Activated CD8-positive, alpha-beta memory T cell treated with anti-CD3 and anti-CD28 coated beads for 1 hour (primary cell): ENCODE data around the gene SUCLG2.
"Not testable (repeated sequence)": the region's sequence is repeated elsewhere in the genome, so short reads cannot be mapped to it uniquely, and the experiment has no call there.

Experiments used
- DNase-seq, 2 donors: peaks; one replicate each; pipeline ENCODE4 v3.0.0-alpha.2; 2020; ENCODE audit warnings: low read depth in 1 of 2; ENCODE audit errors: extremely low read depth in 1 of 2

The SUCLG2 gene

DNA sequence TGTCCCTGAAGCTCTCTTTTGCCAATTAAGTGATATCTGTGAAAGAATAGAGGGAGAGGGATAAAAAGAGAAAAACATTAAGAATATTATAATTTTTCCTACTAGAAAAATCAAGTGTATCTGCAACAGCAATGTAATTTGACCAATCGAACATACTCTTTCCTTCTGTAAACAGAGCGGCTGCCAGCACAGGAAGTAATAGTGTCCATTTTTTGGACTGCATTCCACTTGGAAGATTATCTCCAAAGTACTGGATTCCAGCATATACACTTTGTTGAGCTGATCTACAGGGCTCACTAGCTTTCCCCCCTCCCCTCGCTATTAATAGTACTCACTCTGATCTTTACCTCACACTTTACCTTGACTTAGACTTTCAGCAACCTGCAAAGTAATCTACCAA is 90.4 kb downstream of the SUCLG2 start:
- DNase-seq = no peak

DNA sequence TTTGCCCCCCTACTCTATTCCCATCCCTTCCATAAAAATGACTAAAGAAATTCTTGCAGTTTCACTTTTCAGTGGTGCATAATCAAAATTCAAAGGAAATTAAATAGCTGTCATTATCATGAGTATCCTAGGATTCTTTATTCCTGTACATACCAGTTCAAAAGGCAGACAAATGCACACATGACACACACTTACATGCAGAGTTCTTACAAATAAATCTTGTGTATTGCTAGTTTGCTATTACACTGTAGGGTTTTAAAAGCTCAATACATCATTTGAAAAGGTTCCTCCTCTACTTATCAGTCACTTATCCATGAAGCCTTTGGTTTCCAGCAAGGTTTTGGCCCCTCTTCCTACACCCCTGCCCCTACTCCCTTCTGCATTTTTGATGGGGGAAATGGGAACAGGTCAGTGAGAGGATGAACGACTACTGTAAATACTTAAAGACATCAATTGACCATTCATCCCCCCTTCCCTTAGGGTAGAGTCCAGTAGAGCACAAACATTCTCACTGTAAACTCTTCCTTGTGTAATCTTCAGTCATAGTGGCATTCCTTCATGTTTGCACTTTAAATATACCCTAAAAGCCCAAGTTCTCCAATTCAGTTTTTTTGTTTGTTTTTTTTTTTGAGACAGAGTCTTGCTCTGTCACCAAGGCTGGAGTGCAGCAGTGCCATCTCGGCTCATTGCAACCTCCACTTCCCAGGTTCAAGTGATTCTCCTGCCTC is 92.6 kb downstream of the SUCLG2 start:
- DNase-seq = no peak

DNA sequence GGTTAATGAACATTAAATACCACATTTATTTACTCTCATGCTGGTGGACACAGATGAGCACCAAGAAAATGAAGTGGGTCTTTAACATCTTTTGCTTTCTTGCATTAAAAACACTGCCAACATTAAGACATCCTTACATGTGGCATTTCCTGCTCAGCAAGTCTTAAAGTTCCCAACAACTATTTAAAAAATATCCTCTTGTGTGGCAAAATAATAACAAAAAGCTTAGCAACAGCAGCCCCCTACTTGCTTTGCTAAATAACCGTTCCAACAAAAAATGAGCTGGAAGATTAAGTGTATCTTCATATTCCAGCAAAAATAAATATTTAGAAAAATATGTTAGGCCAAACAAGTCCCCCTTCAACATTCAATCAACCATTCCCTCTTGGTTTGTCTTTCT is 93.1 kb downstream of the SUCLG2 start:
- no peak for DNase-seq

DNA sequence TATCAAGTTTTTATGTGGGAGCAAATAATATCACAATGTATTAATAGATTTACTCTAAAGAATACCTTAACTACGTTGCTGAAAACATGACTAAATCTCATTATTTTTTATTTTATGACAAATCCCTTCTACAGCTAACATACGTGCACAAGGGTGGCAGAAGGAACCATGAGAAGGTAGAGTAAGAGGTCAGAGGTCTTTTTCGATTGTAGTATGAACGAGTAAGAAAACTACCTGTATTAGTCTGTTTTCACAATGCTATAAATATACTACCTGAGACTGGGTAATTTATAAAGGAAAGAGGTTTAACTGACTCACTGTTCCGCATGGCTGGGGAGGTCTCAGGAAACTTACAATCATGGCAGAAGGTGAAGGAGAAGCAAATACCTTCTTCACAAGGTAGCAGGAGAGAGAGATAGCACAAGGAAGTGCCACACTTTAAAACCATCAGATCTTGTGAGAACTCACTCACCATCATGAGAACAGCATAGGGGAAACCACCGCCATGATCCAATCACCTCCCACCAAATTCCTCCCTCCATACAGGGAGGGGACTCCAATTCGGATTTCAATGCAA is 95.3 kb downstream of the SUCLG2 start:
- DNase-seq = no peak

DNA sequence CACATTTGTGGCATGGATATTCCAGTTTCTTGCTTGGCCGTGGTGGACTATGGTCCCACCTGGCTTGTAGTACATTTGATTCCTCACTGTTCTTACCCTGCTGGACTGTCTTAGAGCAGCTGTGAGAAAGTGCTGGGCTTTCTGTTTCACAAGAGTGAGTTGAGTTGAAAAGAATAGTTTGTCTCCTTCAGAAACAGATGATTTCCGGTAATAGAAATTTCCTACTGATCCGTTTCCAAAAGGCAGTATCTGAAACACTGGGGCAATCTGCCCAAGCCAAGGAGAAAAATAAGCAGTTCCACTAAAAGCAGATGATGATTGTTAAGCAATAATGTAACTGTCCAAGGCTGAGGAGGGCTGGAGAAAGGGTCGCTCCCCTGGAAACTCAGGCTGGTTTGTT is 96.0 kb downstream of the SUCLG2 start:
- no peak for DNase-seq

DNA sequence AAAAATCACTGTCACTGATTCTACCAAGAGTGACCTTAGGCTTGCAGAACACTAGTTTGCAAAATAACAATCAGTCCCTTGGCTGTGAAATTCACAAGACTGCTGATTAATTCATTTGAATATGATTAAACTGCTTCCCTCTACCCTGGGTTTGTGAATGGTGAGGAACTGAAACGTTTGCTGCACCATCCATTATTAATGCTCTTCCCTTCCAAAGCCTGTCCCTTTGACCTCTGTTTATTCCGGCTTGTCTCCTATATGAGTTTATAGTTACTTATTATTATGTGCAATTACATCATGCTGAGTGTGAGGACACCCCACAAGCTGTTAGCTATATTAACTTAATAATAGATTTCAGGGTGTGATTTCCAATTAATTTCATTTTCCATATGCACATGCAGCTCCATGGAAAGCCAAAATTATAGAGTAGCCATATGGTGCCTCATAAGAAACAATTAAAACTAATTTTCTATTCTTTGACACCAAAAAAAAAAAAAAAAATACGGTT is 96.5 kb downstream of the SUCLG2 start:
- DNase-seq = no peak

DNA sequence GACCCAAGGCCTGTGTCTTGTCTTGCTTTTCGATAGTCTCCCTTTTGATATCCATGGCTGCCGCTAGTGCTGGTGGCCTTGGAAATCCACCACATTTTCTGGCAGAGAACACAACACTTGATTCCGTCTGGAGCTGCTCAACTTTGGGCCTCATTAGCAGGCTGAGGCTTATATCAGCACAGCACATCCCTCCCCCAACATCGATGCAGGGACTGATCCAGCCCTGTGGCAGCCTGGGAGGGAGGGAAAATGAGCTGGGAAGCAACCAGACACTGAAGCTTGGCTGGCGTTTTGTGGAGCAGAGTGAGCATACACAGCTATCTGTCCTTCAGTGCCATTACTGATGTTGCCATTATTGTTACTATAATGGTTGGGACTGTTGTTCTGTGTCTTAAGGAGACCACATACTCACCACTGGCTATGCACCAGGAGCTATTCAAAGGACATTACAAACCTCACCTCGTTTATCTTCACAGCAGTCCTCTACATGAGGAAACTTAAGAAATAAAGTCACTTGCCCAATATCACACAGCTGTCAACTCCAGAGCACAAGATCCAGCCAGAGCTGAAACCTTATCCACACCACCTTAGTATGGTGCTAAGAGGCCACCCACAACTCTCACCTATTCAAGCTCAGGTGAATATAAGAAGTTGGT is 102.9 kb downstream of the SUCLG2 start:
- no peak for DNase-seq

DNA sequence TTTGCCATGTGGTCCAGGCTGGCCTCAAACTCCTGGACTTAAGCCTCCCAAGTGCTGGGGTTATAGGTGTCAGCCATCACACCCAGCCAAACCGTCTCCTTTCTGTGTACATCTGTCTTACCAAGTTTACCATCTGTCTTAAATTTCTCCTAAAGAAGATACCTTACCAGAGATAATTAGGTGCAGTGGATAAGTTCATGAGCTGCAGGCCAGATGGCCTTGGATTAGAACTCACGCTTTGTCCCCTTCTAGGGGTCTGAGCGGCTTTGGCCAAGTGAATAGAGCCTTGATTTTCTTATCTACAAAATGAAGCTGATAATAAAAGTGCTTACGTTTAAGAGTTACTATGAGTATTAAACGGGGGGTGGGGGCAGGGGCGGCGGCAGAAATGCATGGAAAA is 103.9 kb downstream of the SUCLG2 start:
- DNase-seq = no peak

DNA sequence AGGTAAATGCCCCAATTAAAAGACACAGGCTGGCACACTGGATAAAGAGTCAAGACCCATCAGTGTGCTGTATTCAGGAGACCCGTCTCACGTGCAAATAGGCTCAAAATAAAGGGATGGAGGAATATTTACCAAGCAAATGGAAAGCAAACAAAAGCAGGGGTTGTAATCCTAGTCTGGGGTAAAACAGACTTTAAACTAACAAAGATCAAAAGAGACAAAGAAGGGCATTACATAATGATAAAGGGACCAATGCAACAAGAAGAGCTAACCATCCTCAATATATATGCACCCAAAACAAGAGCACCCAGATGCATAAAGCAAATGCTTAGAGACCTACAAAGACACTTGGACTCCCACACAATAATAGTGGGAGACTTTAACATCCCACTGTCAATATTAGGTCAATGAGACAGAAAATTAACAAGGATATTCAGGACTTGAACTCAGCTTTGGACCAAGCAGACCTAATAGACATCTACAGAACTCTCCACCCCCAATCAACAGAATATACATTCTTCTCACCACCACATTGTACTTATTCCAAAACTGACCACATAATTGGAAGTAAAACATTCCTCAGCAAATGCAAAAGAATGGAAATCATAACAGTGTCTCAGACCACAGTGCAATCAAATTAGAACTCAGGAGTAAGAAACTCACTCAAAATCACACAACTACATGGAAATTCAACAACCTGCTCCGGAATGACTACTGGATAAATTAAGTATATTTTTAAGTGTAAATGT is 111.7 kb downstream of the SUCLG2 start:
- not testable (repeated sequence) for DNase-seq

DNA sequence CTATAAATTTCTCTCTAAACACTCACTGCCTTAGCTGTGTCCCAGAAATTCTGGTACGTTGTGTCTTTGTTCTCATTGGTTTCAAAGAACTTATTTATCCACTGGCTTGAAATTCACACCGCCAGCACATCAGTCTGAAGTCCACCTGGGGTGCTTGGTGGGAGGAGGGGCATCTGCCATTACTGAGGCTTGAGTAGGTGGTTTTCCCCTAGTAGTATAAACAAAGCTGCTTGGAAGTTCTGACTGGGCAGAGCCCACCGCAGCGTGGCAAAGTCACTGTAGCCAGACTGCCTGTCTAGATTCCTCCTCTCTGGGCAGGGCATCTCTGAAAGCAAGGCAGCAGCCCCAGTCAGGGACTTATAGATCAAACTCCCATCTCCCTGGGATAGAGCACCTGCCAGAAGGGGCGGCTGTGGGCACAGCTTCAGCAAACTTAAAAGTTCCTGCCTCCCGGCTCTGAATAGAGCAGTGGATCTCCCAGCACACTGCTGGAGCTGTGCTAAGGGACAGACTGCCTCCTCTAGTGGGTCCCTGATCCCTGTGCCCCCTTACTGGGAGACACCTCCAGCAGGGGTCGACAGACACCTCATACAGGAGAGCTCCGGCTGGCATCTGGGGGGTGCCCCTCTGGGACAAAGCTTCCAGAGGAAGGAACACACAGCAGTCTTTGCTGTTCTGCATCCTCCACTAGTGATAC is 114.1 kb downstream of the SUCLG2 start:
- DNase-seq = no peak

DNA sequence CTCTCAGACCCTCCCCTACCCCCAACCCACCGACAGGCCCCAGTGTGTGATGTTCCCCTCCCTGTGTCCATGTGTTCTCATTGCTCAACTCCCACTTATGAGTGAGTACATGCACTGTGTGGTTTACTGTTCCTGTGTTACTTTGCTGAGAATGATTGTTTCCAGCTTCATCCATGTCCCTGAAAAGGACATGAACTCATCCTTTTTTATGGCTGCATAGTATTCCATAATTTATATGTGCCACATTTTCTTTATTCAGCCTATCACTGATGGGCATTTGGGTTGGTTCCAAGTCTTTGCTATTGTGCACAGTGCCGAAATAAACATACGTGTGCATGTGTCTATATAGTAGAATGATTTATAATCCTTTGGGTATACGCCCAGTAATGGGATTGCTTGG is 117.2 kb downstream of the SUCLG2 start:
- DNase-seq = not testable (repeated sequence)

DNA sequence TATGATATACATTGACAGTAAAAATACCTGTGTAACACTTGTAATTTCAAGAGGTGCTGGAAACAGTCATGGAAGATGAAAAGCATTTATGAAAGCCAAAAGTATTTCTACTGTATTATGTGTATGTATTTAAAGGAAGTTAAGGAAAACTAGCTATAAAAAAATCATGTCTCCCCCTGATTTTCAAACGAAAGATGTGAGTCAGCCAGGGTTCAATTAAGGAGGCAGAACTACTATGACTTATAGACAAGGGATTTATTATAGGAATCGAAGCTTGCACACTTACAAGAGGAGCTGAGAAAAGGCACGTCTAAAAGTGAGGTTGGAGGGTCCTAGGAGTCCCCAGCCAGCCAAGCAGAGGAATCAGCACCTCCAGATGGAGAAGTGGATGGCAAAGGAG is 119.4 kb downstream of the SUCLG2 start:
- no peak for DNase-seq

DNA sequence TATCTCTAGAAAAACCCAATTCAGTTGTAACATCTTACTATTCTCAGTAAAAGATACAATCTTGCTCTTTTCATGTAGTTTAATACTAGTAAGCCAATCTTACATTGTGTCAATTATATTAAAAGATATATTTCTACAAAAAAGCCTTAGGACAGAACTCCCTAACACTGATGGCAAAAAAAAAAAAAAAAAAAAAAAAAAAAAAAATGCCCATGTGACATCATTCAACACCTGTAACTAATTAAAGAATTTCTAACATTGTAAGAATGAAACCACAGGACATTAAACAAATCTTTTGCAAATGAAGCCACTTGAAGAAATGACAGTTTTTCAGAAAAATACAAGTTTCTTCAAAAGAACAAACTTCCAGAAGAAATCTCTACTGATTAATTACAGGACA is 119.8 kb downstream of the SUCLG2 start:
- DNase-seq = no peak

DNA sequence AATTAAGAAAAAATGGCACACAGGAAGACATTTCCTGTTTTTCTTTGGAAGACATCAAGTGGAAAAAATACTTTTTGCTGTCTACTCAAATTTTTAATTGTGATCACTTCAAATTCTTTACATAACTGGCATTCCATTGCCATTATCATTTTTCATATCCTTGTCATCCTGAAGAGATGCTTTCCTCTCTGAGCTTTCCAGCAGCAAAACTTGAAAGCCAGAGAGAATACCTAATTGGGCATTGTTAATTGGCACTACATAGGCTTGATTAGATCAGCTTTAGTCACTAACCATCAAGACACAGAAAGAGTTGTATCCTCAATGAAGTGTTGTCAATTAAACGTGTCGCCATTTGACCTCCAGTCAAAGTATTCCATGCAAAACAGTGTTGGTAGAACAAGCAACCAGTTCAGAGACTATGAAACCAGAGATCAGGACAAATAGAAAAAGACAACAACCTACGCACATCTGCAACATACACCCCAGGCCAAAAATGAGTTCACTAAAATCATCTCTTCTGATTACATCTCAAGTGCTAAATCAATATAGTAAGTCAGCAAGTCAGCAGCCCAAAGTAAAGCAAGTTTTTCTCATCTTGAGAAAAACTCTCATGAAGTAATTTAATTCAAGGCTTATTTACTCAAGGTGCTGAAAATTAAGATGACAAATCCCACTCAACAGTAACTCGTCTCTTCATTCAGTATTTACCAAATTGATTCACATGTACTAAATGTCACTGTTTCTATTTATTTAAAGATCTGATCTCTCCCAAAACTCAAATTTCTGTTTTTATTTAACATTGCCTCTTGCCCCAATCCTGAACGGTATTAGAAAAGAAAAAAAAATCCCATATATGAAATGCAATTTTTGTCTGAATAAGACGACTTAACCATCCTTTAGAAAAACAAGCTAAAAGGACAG is 123.0 kb downstream of the SUCLG2 start:
- no peak for DNase-seq

DNA sequence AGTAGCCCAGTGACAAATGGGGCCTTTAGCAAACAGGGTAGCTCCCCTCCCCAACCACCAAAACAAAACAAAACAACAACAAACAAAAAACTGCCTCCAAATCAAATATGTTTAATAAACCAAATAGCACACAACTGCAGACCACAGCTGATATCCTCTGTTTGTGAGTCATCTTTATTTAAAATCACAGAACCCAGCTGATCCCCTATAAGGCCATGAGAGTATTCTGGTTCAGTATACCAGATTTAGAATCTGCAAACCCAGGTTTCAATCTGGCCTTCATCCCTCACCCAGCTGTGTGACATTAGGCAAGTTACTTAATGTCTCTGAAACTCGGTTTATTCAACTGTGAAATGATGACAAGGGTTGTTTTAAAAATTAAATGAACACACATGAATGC is 124.5 kb downstream of the SUCLG2 start:
- no peak for DNase-seq

DNA sequence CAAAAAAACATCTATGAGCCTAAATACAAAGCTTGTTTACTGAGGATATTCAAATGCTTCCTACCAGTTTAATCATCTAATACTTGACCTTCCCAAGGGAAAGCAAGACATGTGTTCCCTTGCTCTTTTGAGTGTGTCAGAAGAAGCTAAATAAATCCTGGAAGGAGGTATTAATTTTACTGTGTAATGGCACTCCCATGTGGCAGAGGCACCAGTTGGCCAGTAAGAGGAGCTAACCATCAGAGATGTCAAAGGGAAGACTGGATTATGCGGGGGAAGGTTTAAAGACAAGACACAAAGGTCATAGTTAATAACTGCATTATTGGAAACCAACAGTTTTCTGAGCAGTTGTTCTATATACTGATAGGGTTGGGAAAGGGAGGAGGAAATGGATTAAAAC is 125.1 kb downstream of the SUCLG2 start:
- no peak for DNase-seq

DNA sequence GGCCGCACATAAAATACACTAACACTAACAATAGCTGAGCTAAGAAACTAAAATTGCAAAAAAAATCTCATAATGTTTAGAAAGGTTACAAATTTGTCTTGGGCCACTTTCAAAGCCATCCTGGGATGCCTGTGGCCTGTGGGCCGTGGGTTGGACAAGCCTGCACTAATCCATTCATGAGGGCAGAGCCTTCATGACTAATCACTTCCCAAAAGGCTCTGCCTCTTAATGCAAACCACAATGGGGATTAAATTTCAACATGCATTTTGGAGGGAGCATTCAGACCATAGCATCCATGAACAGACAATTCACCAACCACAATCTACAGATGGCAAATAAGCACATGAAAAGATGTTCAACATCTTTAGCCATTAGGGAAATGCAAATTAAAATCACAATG is 128.2 kb downstream of the SUCLG2 start:
- DNase-seq = no peak

DNA sequence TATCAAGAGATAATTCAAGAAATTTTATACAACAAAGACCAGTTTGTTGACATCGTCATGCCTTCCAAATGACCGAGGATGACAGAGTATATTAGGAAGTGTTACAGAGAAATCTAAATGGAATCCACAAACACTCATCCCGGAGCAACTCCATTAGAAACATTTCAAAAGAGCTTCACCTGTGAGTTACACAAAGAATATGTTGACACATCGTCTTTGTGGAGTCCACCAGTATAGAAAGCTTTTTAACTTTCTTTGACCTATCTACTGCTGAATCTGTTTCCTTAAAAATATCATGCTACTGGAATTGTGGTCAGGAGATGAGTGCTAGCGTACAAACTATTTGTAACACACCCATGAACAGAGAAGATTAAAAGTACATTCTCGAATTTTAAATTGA is 130.4 kb downstream of the SUCLG2 start:
- DNase-seq = no peak

DNA sequence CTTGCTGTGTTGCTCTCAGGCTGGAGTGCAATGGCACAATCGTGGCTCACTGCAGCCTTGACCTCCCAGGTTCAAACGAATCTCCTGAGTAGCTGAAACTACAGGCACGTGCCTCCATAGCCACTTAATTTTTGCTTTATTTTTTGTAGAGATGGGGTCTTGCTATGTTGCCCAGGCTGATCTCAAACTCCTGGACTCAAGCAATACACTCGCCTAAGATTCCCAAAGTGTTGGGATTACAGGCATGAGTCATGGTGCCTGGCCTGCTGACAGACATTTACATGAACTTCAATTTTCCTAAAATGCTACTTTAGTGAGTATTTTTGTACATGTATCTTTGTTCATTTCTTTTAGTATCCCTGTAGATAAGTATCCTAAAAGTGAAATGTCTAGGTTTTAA is 132.3 kb downstream of the SUCLG2 start:
- DNase-seq = no peak
